ENCODE results near the gene CACNG1.

CACNG1 gene

DNA sequence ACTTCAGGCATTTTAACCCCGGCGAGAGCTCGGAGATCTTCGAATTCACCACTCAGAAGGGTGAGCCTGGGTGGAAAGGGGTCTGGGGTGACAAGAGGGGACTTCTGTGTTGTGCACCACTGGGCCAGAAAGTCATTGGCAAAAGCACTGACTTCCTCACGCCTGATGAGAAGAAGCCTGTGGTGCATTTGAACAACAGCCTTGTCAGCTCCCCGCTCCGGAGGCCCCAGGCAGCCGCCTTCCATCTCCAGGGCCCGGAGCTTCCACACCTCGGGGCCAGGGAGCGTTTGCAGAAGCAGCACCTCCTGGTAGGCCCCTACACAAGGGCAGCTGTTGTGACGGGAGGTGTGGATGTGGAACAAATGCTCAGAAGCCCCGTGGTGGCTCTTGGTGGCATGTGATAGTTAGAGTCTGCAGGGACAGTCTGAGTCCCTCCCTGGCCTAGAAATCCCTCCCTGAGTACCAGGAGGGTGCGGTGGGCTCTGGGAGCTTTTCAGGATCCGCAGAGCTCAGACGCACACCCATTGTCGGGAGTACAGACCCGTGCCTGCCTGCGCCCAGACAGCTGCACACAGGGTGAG, 9.7 kb downstream of the CACNG1 start:
- TF ChIP-seq, protein P1, sequence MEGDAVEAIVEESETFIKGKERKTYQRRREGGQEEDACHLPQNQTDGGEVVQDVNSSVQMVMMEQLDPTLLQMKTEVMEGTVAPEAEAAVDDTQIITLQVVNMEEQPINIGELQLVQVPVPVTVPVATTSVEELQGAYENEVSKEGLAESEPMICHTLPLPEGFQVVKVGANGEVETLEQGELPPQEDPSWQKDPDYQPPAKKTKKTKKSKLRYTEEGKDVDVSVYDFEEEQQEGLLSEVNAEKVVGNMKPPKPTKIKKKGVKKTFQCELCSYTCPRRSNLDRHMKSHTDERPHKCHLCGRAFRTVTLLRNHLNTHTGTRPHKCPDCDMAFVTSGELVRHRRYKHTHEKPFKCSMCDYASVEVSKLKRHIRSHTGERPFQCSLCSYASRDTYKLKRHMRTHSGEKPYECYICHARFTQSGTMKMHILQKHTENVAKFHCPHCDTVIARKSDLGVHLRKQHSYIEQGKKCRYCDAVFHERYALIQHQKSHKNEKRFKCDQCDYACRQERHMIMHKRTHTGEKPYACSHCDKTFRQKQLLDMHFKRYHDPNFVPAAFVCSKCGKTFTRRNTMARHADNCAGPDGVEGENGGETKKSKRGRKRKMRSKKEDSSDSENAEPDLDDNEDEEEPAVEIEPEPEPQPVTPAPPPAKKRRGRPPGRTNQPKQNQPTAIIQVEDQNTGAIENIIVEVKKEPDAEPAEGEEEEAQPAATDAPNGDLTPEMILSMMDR (IDR thresholded peaks at IDR 0.05; ENCODE audit: low read depth, low read length, missing control alignments): no peak
- H3K4me3 ChIP-seq (replicated peaks; ENCODE audit: low read depth, low read length): no peak overlapping the region
- no peak for DNase-seq (ENCODE audit: extremely low read depth, low read depth)

DNA sequence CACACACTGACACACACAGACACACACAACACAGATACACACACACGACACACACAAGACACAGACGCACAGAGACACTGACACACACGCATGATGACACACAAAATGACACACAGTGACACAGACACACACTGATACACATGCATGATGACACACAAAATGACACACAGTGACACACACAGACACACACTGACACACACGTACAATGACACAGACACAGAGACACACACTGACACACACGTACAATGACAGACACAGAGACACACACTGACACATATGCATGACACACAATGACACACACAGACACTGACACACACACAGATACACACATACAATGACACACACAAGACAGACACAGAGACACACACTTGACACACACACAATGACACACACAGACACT, 10.3 kb downstream of the CACNG1 start:
- DNase-seq (ENCODE audit: extremely low read depth, low read depth): no peak
- TF ChIP-seq, protein P1 (IDR thresholded peaks at IDR 0.05; ENCODE audit: low read depth, low read length, missing control alignments): no peak
- H3K4me3 ChIP-seq (replicated peaks; ENCODE audit: low read depth, low read length): no peak overlapping the region

DNA sequence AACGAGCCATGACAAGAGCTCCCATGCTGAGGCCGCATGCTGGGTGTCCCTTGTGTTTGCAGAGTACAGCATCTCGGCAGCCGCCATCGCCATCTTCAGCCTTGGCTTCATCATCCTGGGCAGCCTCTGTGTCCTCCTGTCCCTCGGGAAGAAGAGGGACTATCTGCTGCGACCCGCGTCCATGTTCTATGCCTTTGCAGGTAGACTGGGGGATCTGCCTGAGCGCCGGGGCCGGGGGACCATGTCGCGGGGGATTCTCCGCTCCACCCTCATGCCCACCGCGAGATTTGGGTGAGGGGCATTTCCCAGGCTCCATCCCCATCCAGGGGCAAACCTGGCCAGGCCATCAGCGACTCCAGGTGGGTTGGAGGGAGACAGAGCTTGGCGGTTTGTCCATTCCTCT, 10.7 kb downstream of the CACNG1 start:
- TF ChIP-seq, protein P1 (IDR thresholded peaks at IDR 0.05; ENCODE audit: low read depth, low read length, missing control alignments): no peak
- H3K4me3 ChIP-seq (replicated peaks; ENCODE audit: low read depth, low read length): no peak overlapping the region
- DNase-seq (ENCODE audit: extremely low read depth, low read depth): no peak

DNA sequence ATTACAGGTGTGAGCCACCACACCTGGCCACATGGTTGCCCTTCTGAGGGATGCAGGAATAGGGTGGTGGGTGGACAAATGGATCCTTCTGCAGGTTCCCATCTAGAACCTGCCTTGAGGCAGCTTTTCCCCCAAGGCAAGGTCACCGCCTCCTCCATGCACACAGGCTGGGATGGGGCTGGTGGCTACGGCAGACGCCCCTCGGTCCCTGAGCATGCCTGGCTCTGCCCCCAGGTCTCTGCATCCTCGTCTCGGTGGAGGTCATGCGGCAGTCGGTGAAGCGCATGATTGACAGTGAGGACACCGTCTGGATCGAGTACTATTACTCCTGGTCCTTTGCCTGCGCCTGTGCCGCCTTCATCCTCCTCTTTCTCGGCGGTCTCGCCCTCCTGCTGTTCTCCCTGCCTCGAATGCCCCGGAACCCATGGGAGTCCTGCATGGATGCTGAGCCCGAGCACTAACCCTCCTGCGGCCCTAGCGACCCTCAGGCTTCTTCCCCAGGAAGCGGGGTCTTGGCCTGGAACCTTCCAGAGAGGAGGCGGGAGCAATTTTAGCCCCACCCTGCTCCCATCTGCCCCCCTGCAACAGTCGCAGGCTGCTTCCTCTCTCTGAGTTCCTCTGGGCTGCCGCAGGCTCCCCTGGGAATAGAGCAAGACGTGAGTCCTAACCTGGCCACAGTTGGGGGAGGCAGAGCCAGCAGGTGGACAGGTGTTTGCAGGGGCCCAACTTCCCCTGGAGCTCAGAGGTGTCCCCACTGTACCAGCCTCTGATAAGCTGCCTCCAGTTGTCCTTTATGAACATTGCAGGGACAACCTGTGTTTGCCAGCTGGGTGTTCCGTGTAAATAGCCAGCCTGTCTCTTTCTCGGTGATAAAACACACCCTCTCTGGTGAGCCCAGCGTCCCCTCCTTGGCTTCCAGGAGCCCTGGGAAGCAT, 11.7 kb downstream of the CACNG1 start:
- TF ChIP-seq, protein P1 (IDR thresholded peaks at IDR 0.05; ENCODE audit: low read depth, low read length, missing control alignments): no peak
- H3K4me3 ChIP-seq (replicated peaks; ENCODE audit: low read depth, low read length): no peak overlapping the region
- no peak for DNase-seq (ENCODE audit: extremely low read depth, low read depth)

DNA sequence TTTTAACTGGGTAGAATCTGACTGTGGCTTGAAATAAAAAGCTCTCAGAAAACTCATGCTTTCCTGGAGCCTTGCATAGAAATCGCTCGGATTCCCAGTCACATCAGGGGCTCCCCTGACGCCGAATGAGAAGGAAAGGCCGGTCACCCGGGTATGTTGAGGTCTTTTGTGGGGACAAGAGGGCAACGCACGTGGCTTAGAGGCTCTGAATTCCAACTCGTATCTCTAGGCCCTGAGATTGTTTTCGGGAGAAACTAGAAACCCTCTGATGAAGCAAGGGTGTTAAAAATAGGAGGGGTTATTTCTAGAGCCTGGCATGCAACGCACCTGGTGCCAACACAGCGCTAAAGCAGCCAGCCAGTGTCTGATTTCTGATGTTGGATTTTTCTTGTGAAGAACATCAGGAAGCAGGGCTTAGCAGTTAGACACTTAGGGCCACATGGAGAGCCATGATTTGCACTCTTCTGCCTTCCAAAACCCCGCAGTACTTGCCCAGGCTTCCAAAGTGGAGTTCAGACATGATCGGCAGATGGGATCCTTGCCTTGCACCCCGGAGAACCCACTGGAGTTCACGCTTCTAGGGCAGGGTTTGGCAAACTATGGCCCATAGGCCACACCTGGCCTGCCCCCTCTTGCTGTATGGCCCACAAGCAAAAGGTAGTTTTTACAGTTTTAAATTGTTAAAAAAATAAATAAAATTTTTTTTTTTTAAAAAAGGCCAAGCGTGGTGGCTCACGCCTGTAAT, 12.6 kb downstream of the CACNG1 start:
- DNase-seq (ENCODE audit: extremely low read depth, low read depth): no peak
- H3K4me3 ChIP-seq (replicated peaks; ENCODE audit: low read depth, low read length): no peak overlapping the region
- TF ChIP-seq, protein P1 (IDR thresholded peaks at IDR 0.05; ENCODE audit: low read depth, low read length, missing control alignments): no peak

DNA sequence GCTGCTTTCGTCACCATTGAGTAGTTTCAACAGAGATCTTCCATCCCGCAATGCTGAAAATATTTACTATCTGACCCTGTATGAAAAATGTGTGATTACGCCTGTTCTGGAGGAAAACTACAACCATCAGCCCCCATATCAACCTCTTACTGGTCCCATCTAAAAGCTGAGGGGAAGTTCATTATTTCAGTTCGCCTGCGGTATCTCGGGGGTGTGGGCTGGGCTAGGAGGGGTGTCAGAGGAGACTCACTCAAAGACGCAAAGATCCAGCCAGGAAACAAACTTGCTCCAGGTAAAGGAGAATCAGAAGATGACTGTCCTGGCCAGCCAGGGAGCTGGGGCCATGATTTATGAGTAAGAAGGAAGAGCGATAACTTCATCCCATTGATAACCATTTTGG, 13.7 kb downstream of the CACNG1 start:
- no peak for DNase-seq (ENCODE audit: extremely low read depth, low read depth)
- no peak overlapping the region for H3K4me3 ChIP-seq (replicated peaks; ENCODE audit: low read depth, low read length)
- TF ChIP-seq, protein P1 (IDR thresholded peaks at IDR 0.05; ENCODE audit: low read depth, low read length, missing control alignments): no peak

All from HFF-Myc (cell line).